ENCODE measurements around the gene IFT43. TPM values are rescaled to one million over a fixed set of nuclear protein-coding genes. Genes with fewer than 3 reads are reported as not detected.

The IFT43 gene
- total RNA-seq, 2 donors from 2014 or later: 46.3 to 49.6 TPM

DNA sequence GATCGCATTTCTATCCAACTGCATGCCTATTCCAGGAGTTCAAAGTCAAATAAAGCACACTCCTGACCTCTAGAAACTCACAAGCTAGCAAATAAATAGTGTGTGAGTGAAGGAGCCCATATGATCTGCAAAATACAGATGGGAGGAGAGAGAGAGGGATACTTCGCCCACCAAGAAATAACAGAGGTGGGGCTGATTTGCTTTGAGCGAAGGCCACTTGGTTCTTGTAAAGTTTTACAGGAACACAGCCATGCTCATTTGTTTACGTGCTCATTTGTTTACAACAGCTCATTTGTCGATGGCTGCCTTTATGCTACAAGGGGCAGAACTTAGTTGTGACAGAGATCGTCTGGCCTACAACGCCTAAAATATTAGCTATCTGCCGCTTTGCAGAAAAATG, 102.8 kb downstream of the IFT43 start:
- WGBS, 2 experiments (ENCODE audit: insufficient coverage in 1 of 2, insufficient read length in 1 of 2): 89 to 90% methylated on average over 7 to 8 of the region's 8 CpGs
- no peak overlapping the region for H3K27ac Mint-ChIP-seq
- TF ChIP-seq, protein P1, sequence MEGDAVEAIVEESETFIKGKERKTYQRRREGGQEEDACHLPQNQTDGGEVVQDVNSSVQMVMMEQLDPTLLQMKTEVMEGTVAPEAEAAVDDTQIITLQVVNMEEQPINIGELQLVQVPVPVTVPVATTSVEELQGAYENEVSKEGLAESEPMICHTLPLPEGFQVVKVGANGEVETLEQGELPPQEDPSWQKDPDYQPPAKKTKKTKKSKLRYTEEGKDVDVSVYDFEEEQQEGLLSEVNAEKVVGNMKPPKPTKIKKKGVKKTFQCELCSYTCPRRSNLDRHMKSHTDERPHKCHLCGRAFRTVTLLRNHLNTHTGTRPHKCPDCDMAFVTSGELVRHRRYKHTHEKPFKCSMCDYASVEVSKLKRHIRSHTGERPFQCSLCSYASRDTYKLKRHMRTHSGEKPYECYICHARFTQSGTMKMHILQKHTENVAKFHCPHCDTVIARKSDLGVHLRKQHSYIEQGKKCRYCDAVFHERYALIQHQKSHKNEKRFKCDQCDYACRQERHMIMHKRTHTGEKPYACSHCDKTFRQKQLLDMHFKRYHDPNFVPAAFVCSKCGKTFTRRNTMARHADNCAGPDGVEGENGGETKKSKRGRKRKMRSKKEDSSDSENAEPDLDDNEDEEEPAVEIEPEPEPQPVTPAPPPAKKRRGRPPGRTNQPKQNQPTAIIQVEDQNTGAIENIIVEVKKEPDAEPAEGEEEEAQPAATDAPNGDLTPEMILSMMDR (conservative IDR thresholded peaks at IDR 0.05): no peak
- H3K27me3 ChIP-seq (ENCODE audit: control insufficient read depth, insufficient read depth, low read length, poor library complexity, severe bottlenecking): no peaks in the 10 kb centered on the region
- H3K4me1 Mint-ChIP-seq: peaks cover 25% of the 10 kb centered on the region
- no peaks in the 10 kb centered on the region for H3K9me3 ChIP-seq (ENCODE audit: control insufficient read depth, low read length)
- no peak overlapping the region for H3K4me3 Mint-ChIP-seq
- peaks cover 2% of the 10 kb centered on the region for H3K27me3 Mint-ChIP-seq (ENCODE audit: insufficient read depth)
- peak overlapping the region; percentile 51 for H3K27ac ChIP-seq (ENCODE audit: low read depth, low read length)
- no peak overlapping the region for H3K4me3 ChIP-seq (ENCODE audit: low read length)
- H3K4me1 ChIP-seq (ENCODE audit: control insufficient read depth, insufficient read depth, low read length): peaks cover 4% of the 10 kb centered on the region
- DNase-seq: no peak
- no peaks in the 10 kb centered on the region for H3K9me3 Mint-ChIP-seq
- no peaks in the 10 kb centered on the region for H3K36me3 ChIP-seq (ENCODE audit: control insufficient read depth, insufficient read depth, low read length)
- H3K36me3 Mint-ChIP-seq (ENCODE audit: low read depth): peaks cover 3% of the 10 kb centered on the region
- H3K9ac ChIP-seq (ENCODE audit: extremely low read depth, low read length, poor library complexity, severe bottlenecking): no peak overlapping the region

- no peaks in the 10 kb centered on the region for H3K9me3 Mint-ChIP-seq
- no peak overlapping the region for H3K4me3 ChIP-seq (ENCODE audit: low read length)
- no peaks in the 10 kb centered on the region for H3K9me3 ChIP-seq (ENCODE audit: control insufficient read depth, low read length)
- 89 to 90% methylated on average over 12 to 16 of the region's 16 CpGs for WGBS, 2 experiments (ENCODE audit: insufficient coverage in 1 of 2, insufficient read length in 1 of 2)
- H3K36me3 Mint-ChIP-seq (ENCODE audit: low read depth): no peaks in the 10 kb centered on the region
- peak overlapping the region; percentile 51 for H3K27ac ChIP-seq (ENCODE audit: low read depth, low read length)
- H3K27me3 ChIP-seq (ENCODE audit: control insufficient read depth, insufficient read depth, low read length, poor library complexity, severe bottlenecking): no peaks in the 10 kb centered on the region
- H3K36me3 ChIP-seq (ENCODE audit: control insufficient read depth, insufficient read depth, low read length): no peaks in the 10 kb centered on the region
- TF ChIP-seq, protein P1 (conservative IDR thresholded peaks at IDR 0.05): no peak
- H3K9ac ChIP-seq (ENCODE audit: extremely low read depth, low read length, poor library complexity, severe bottlenecking): no peak overlapping the region
- peak; percentile 39 for DNase-seq
- no peak overlapping the region for H3K27ac Mint-ChIP-seq
- peaks cover 2% of the 10 kb centered on the region for H3K27me3 Mint-ChIP-seq (ENCODE audit: insufficient read depth)
- peaks cover 21% of the 10 kb centered on the region for H3K4me1 Mint-ChIP-seq
- H3K4me1 ChIP-seq (ENCODE audit: control insufficient read depth, insufficient read depth, low read length): peaks cover under 1% of the 10 kb centered on the region
- H3K4me3 Mint-ChIP-seq: no peak overlapping the region
Measured at GRCh38 chr14:76088771-76089571, 103.4 kb downstream of the IFT43 start.

DNA sequence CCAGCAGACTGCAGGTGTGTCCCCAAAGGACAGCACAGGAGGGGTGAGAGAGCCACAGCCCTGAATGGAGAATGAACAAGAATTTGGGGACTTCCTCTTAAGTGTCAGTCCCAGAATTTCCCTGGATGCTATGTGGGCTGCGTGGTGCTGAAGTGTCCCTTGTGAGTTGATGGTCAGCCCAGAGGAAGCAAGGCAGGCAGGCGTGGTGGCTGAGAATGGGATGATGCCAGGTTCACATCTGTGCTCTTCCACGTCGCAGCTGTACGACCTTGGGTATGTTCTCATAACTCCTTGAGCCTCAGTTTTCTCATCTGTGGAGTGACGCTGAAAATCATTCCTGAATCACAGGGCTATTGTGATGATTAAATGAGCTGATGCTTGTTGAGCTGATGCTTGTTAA, 104.0 kb downstream of the IFT43 start:
- Mint-ChIP-seq H3K27ac (no peak overlapping the region), H3K4me1 (peaks cover 15% of the 10 kb centered on the region), H3K4me3 (no peak overlapping the region), H3K36me3 (ENCODE audit: low read depth) (no peaks in the 10 kb centered on the region), H3K9me3 (no peaks in the 10 kb centered on the region), H3K27me3 (ENCODE audit: insufficient read depth) (peaks cover 2% of the 10 kb centered on the region)
- 94% methylated on average over 5 to 6 of the region's 6 CpGs for WGBS, 2 experiments (ENCODE audit: insufficient coverage in 1 of 2, insufficient read length in 1 of 2)
- no peak overlapping the region for H3K27ac ChIP-seq (ENCODE audit: low read depth, low read length)
- DNase-seq: no peak
- H3K9ac ChIP-seq (ENCODE audit: extremely low read depth, low read length, poor library complexity, severe bottlenecking): no peak overlapping the region
- TF ChIP-seq, protein P1 (conservative IDR thresholded peaks at IDR 0.05): no peak
- no peak overlapping the region for H3K4me3 ChIP-seq (ENCODE audit: low read length)
- H3K27me3 ChIP-seq (ENCODE audit: control insufficient read depth, insufficient read depth, low read length, poor library complexity, severe bottlenecking): no peaks in the 10 kb centered on the region
- no peaks in the 10 kb centered on the region for H3K36me3 ChIP-seq (ENCODE audit: control insufficient read depth, insufficient read depth, low read length)
- no peaks in the 10 kb centered on the region for H3K9me3 ChIP-seq (ENCODE audit: control insufficient read depth, low read length)
- H3K4me1 ChIP-seq (ENCODE audit: control insufficient read depth, insufficient read depth, low read length): no peaks in the 10 kb centered on the region
